Naive thymus-derived CD4-positive, alpha-beta T cell (primary cell): Measurements from ENCODE around the gene LMO2. TPM values are rescaled to one million over a fixed set of nuclear protein-coding genes. Genes with fewer than 3 reads are reported as not detected.

Source experiments
- ATAC-seq: fragments of 150-1000 bp; cut with Tn5 transposase; 2 replicates; pipeline ENCODE4 v1.10.0; 2021; ENCODE audit warnings: mild to moderate bottlenecking, moderate library complexity
- CTCF ChIA-PET: fragments of 350-600 bp; sonication (Branson Sonifier 250); formaldehyde crosslinking; loops from one replicate; lab custom pipeline; 2021; ENCODE audit warnings: antibody characterized with exemption; lab: Charles Lee
- POLR2A ChIA-PET: fragments of 350-600 bp; sonication (Branson Sonifier 250); formaldehyde crosslinking; loops from one replicate; lab custom pipeline; 2021; ENCODE audit warnings: antibody characterized with exemption, inconsistent platforms; lab: Charles Lee
- DNase-seq, 9 donors: peaks; one replicate each; pipeline versions ENCODE4 v3.0.0 to v3.0.0-alpha.2; 2020 to 2022; ENCODE audit warnings: mixed read lengths in 1 of 9
- H3K27ac ChIP-seq: one replicate; pipeline ENCODE4 v1.7.0; 2013; ENCODE audit warnings: mild to moderate bottlenecking, low read depth, low read length, moderate library complexity
- H3K27me3 ChIP-seq, 2 donors: one replicate each; pipeline ENCODE4 v1.7.0; 2013; ENCODE audit warnings: low read length in 2 of 2, mild to moderate bottlenecking in 2 of 2, moderate library complexity in 2 of 2; ENCODE audit not compliant: control insufficient read depth in 2 of 2, insufficient read depth in 2 of 2
- H3K36me3 ChIP-seq, 3 experiments: 1 replicate in 2 of 3; 2 replicates in 1 of 3; pipeline ENCODE4 v1.7.0; 2013; ENCODE audit warnings: low read length in 3 of 3, mild to moderate bottlenecking in 3 of 3, moderate library complexity in 1 of 3; ENCODE audit not compliant: insufficient read depth in 3 of 3, control insufficient read depth in 2 of 3
- H3K4me1 ChIP-seq, 2 donors: one replicate each; pipeline ENCODE4 v1.7.0; 2013; ENCODE audit warnings: low read length in 2 of 2, mild to moderate bottlenecking in 2 of 2, moderate library complexity in 1 of 2; ENCODE audit not compliant: control insufficient read depth in 2 of 2, insufficient read depth in 2 of 2
- H3K4me3 ChIP-seq: 2 replicates; pipeline ENCODE4 v1.7.0; 2013; ENCODE audit warnings: mild to moderate bottlenecking, low read length
- H3K9me3 ChIP-seq, 3 experiments: 1 replicate in 2 of 3; 2 replicates in 1 of 3; pipeline ENCODE4 v1.7.0; 2013; ENCODE audit warnings: low read length in 3 of 3; ENCODE audit not compliant: control insufficient read depth in 2 of 3
- H3K27ac Mint-ChIP-seq, 9 donors: one replicate each; pipeline ENCODE4 v1.8.0; 2020 to 2022; ENCODE audit warnings: mixed read lengths in 9 of 9, mild to moderate bottlenecking in 8 of 9, moderate library complexity in 5 of 9, inconsistent platforms in 2 of 9
- H3K27me3 Mint-ChIP-seq, 5 donors: one replicate each; pipeline ENCODE4 v1.8.0; 2021 to 2022; ENCODE audit warnings: mixed read lengths in 5 of 5, mild to moderate bottlenecking in 1 of 5
- H3K36me3 Mint-ChIP-seq, 5 donors: one replicate each; pipeline ENCODE4 v1.8.0; 2020 to 2022; ENCODE audit warnings: mixed read lengths in 5 of 5, mild to moderate bottlenecking in 3 of 5, inconsistent platforms in 1 of 5
- H3K4me1 Mint-ChIP-seq, 7 donors: one replicate each; pipeline ENCODE4 v1.8.0; 2020 to 2022; ENCODE audit warnings: mixed read lengths in 7 of 7, mild to moderate bottlenecking in 3 of 7, inconsistent platforms in 1 of 7
- H3K4me3 Mint-ChIP-seq, 10 donors: one replicate each; pipeline ENCODE4 v1.8.0; 2020 to 2022; ENCODE audit warnings: mild to moderate bottlenecking in 10 of 10, mixed read lengths in 10 of 10, moderate library complexity in 6 of 10, inconsistent platforms in 2 of 10
- H3K9me3 Mint-ChIP-seq, 11 donors: one replicate each; pipeline ENCODE4 v1.8.0; 2020 to 2022; ENCODE audit warnings: mixed read lengths in 11 of 11, mild to moderate bottlenecking in 4 of 11, inconsistent platforms in 1 of 11, moderate library complexity in 1 of 11
- intact Hi-C, 2 donors: fragments of 100-400 bp; cut with micrococcal nuclease; formaldehyde crosslinking; loops; one replicate each; pipeline ENCODE4 v1.15.1; 2023
- polyA plus RNA-seq, 2 donors: library from polyadenylated mRNA; unstranded; fragments of 300-500 nt; fragmentation: Illumina TruSeq; gene quantifications; one replicate each; pipeline ENCODE4 v1.2.3, GENCODE V29; 2021
- total RNA-seq, 6 experiments: library from RNA in 5 of 6; stranded (reverse) in 5 of 6; gene quantifications; 1 replicate in 5 of 6; 2 replicates in 1 of 6; pipeline ENCODE4 v1.2.3 and lab custom pipeline; 2021 to 2026

The LMO2 gene
- total and polyA plus RNA-seq, 7 experiments from 2014 or later: 0.26 to 40.4 (median 0.95) TPM; not detected in 2

GRCh38 chr11:33875621-33876294 is 16.1 kb downstream of the LMO2 start:
- peaks cover 0 to 4% (median 0%) of the 10 kb centered on the region in 7 donors for H3K4me1 Mint-ChIP-seq
- no peaks in the 10 kb centered on the region for H3K9me3 Mint-ChIP-seq
- intact Hi-C loops: no loop called here
- H3K4me1 ChIP-seq: no peaks in the 10 kb centered on the region
- H3K27me3 ChIP-seq: peaks cover 0 to 3% of the 10 kb centered on the region in 2 donors
- no peaks in the 10 kb centered on the region for H3K36me3 ChIP-seq
- H3K4me3 Mint-ChIP-seq: no peak overlapping the region
- ChIA-PET POLR2A (interaction anchor here (0.6 kb wide), 1 partner anchor 1424 kb away, joined by 3 read pairs; no protein-coding TSS in a partner anchor), CTCF (no interaction called here)
- no peaks in the 10 kb centered on the region for H3K9me3 ChIP-seq
- H3K4me3 ChIP-seq: no peak overlapping the region
- H3K27ac ChIP-seq: no peak overlapping the region
- H3K27ac Mint-ChIP-seq: no peak overlapping the region
- peaks cover 57 to 74% (median 67%) of the 10 kb centered on the region in 5 donors for H3K27me3 Mint-ChIP-seq
- DNase-seq (no peak), ATAC-seq (no peak)
- H3K36me3 Mint-ChIP-seq: no peaks in the 10 kb centered on the region

DNA sequence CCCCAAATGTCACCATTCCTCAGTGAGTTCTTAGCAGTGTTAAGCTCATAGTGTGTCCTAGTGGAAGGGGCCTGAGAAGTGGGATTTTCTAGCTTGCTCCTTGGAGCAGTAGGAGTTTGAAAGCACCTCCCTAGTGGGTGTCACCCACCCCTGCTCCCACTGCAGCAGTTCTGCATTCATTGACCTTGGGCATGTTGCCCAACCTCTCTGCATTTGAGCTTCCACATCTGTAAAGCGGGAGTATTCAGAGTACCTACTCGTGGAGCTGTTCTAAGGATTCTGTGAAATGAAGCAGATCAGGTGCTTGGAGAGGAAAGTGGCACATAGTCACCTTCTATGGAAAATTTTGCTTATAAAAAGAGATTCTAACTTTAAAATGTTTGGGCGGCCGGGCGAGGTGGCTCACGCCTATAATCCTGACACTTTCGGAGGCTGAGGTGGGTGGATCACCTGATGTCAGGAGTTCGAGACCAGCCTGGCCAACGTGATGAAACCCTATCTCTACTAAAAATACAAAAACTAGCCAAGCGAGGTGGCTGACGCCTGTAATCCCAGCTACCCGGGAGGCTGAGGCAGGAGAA is 16.9 kb downstream of the LMO2 start:
- H3K4me1 ChIP-seq: no peaks in the 10 kb centered on the region
- DNase-seq (no peak), ATAC-seq (peak; percentile 18)
- CTCF ChIA-PET: no interaction called here
- H3K27me3 ChIP-seq: peaks cover 0 to 7% of the 10 kb centered on the region in 2 donors
- Mint-ChIP-seq H3K36me3 (no peaks in the 10 kb centered on the region), H3K27ac (no peak overlapping the region), H3K4me1 (peaks cover 0 to 10% (median 2%) of the 10 kb centered on the region in 7 donors), H3K9me3 (no peaks in the 10 kb centered on the region), H3K27me3 (peaks cover 59 to 75% (median 67%) of the 10 kb centered on the region in 5 donors), H3K4me3 (no peak overlapping the region)
- H3K9me3 ChIP-seq: no peaks in the 10 kb centered on the region
- H3K27ac ChIP-seq: no peak overlapping the region
- no peaks in the 10 kb centered on the region for H3K36me3 ChIP-seq
- intact Hi-C loops: no loop called here
- POLR2A ChIA-PET: no interaction called here
- no peak overlapping the region for H3K4me3 ChIP-seq

GRCh38 chr11:33874433-33874832 is 17.4 kb downstream of the LMO2 start:
- no peak overlapping the region for H3K4me3 Mint-ChIP-seq
- intact Hi-C loops: no loop called here
- Histone ChIP-seq H3K4me3 (no peak overlapping the region), H3K4me1 (no peaks in the 10 kb centered on the region), H3K27ac (no peak overlapping the region), H3K36me3 (no peaks in the 10 kb centered on the region), H3K27me3 (peaks cover 0 to 7% of the 10 kb centered on the region in 2 donors), H3K9me3 (no peaks in the 10 kb centered on the region)
- CTCF ChIA-PET: no interaction called here
- H3K27me3 Mint-ChIP-seq: peaks cover 58 to 76% (median 68%) of the 10 kb centered on the region in 5 donors
- peaks cover 0 to 15% (median 5%) of the 10 kb centered on the region in 7 donors for H3K4me1 Mint-ChIP-seq
- ATAC-seq: peak; percentile 26
- DNase-seq: no peak
- POLR2A ChIA-PET: no interaction called here
- H3K36me3 Mint-ChIP-seq: no peaks in the 10 kb centered on the region
- no peaks in the 10 kb centered on the region for H3K9me3 Mint-ChIP-seq
- no peak overlapping the region for H3K27ac Mint-ChIP-seq

DNA sequence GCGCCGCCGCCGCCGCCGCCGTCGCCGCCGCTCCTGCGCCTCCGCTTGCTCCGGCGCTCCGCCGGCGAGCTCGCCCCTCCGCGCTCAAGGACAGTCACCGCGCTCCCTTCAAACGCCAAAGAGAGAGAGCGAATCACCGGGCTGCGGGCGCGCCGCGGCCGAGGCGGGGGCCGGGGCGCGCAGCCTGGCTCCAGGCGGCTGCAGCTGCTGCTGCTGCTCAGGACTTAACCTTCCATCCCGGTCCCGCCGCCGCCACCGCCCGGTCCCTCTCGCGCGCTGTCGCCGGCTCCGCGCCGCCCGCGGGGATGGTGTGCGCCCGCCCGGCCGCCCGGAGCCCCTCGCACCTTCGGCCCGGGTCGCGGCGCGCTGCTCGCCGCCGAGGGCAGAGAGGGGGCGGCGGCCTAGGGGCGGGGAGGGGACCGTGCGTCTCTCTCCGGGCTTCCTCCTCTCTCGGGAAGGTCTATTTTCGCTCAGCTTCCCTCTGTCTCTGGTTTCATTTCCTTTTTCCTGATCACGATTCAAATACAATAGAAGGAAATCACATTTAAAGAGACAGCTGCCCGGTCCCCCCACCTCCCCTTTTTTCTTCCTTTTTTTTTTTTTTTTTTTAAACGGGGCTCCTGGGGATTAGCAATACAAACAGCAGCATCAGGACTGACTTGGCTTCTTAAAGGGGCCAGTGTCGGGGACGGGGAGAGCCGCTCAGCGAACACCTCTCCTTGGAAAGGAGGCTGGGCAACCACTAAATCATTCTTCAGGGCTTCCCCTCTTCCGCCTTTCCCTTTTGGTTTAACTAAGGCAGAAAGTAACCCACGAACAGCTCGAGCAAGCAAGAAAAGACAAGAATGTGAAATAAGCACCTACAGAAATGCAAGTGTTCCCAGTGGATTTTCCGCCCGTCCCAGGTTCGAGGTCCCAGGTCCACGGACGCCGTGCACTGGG is 22.1 kb downstream of the LMO2 start:
- ATAC-seq (peak; percentile 77), DNase-seq (peak in 2 of 9 donors; percentile 20 to 34)
- peak overlapping the region; percentile 47 for H3K4me3 ChIP-seq
- Mint-ChIP-seq H3K27me3 (peaks cover 47 to 77% (median 71%) of the 10 kb centered on the region in 5 donors), H3K4me1 (peaks cover 0 to 25% (median 12%) of the 10 kb centered on the region in 7 donors), H3K9me3 (no peaks in the 10 kb centered on the region), H3K27ac (peak overlapping the region in 1 of 9 donors; percentile 67), H3K36me3 (no peaks in the 10 kb centered on the region), H3K4me3 (peak overlapping the region; percentile 85 to 97 (median 92))
- POLR2A ChIA-PET: interaction anchor here (0.6 kb wide), 1 partner anchor 238 kb away, joined by 3 read pairs; no protein-coding TSS in a partner anchor
- peaks cover 0 to 7% of the 10 kb centered on the region in 2 donors for H3K4me1 ChIP-seq
- peaks cover 0 to 18% of the 10 kb centered on the region in 2 donors for H3K27me3 ChIP-seq
- intact Hi-C loops: loop anchor here in 1 of 2 donors (2.0 to 10.0 kb wide), 2 partner anchors 23 to 185 kb away; partner anchors contain the start of genes CAPRIN1 and LMO2
- CTCF ChIA-PET: interaction anchor here (0.6 kb wide), 1 partner anchor 1237 kb away, joined by 4 read pairs; no protein-coding TSS in a partner anchor
- H3K36me3 ChIP-seq: no peaks in the 10 kb centered on the region
- H3K9me3 ChIP-seq: no peaks in the 10 kb centered on the region
- no peak overlapping the region for H3K27ac ChIP-seq

GRCh38 chr11:33868647-33869461 is 23.0 kb downstream of the LMO2 start:
- DNase-seq (no peak), ATAC-seq (no peak)
- intact Hi-C loops: loop anchor here in 1 of 2 donors (2.0 to 10.0 kb wide), 2 partner anchors 24 to 186 kb away; partner anchors contain the start of genes CAPRIN1 and LMO2
- Histone ChIP-seq H3K27me3 (peaks cover 0 to 18% of the 10 kb centered on the region in 2 donors), H3K27ac (no peak overlapping the region), H3K4me3 (no peak overlapping the region), H3K4me1 (peaks cover 0 to 7% of the 10 kb centered on the region in 2 donors), H3K9me3 (no peaks in the 10 kb centered on the region), H3K36me3 (no peaks in the 10 kb centered on the region)
- Mint-ChIP-seq H3K36me3 (no peaks in the 10 kb centered on the region), H3K4me1 (peaks cover 0 to 25% (median 12%) of the 10 kb centered on the region in 7 donors), H3K4me3 (peak overlapping the region in 9 of 10 donors; percentile 57 to 91 (median 70)), H3K9me3 (no peaks in the 10 kb centered on the region), H3K27ac (no peak overlapping the region), H3K27me3 (peaks cover 53 to 78% (median 64%) of the 10 kb centered on the region in 5 donors)
- POLR2A ChIA-PET: no interaction called here
- CTCF ChIA-PET: interaction anchor here (0.7 to 1.0 kb wide), 2 partner anchors 11 to 237 kb away, joined by 3 to 5 read pairs; no protein-coding TSS in a partner anchor
